Astrocyte (in vitro differentiated cells and primary cell): ENCODE measurements around the gene TIMELESS. TPM values are rescaled to one million over a fixed set of nuclear protein-coding genes. Genes with fewer than 3 reads are reported as not detected.

Source experiments
- DNase-seq: peaks from one replicate; pipeline ENCODE4 v3.0.0-alpha.2; 2010; ENCODE audit warnings: low read depth
- FAIRE-seq: peaks from 2 replicates; lab custom pipeline; 2011; peaks lifted over from hg19 to GRCh38; lab: Jason Lieb, UNC
- H2AFZ ChIP-seq: 2 replicates; pipeline ENCODE4 v1.6.0; 2012; ENCODE audit warnings: low read depth, low read length, inconsistent platforms
- H3K27ac ChIP-seq: 2 replicates; pipeline ENCODE4 v1.5.1; 2011; ENCODE audit warnings: low read depth, low read length, inconsistent platforms
- H3K27me3 ChIP-seq: 2 replicates; pipeline ENCODE4 v1.6.0; 2011; ENCODE audit warnings: low read length, inconsistent platforms; ENCODE audit not compliant: insufficient read depth
- H3K36me3 ChIP-seq: 2 replicates; pipeline ENCODE4 v1.5.1; 2011; ENCODE audit warnings: low read length, inconsistent platforms; ENCODE audit not compliant: insufficient read depth
- H3K4me1 ChIP-seq: 2 replicates; pipeline ENCODE4 v1.5.1; 2011; ENCODE audit warnings: low read length, inconsistent platforms; ENCODE audit not compliant: insufficient read depth
- H3K4me2 ChIP-seq: 2 replicates; pipeline ENCODE4 v1.6.0; 2012; ENCODE audit warnings: low read length, inconsistent platforms
- H3K4me3 ChIP-seq: 2 replicates; pipeline ENCODE4 v1.5.1; 2011; ENCODE audit warnings: low read depth, mild to moderate bottlenecking, low read length, inconsistent platforms; ENCODE audit not compliant: insufficient read depth
- H3K79me2 ChIP-seq: 2 replicates; pipeline ENCODE4 v1.6.0; 2012; ENCODE audit warnings: mild to moderate bottlenecking, low read length, inconsistent platforms; ENCODE audit not compliant: insufficient read depth
- H3K9ac ChIP-seq: 2 replicates; pipeline ENCODE4 v1.6.0; 2012; ENCODE audit warnings: mild to moderate bottlenecking, low read length, inconsistent platforms
- H3K9me3 ChIP-seq: 2 replicates; pipeline ENCODE4 v1.5.1; 2012; ENCODE audit warnings: low read depth, mild to moderate bottlenecking, low read length, inconsistent platforms; ENCODE audit not compliant: insufficient read depth
- H4K20me1 ChIP-seq: 2 replicates; pipeline ENCODE4 v1.6.0; 2012; ENCODE audit warnings: low read length, inconsistent platforms; ENCODE audit not compliant: insufficient read depth
- H3K27ac Mint-ChIP-seq: one replicate; pipeline ENCODE4 v1.8.0; 2021; ENCODE audit warnings: mild to moderate bottlenecking, mixed read lengths; ENCODE audit not compliant: unreplicated experiment
- H3K27me3 Mint-ChIP-seq: one replicate; pipeline ENCODE4 v1.8.0; 2021; ENCODE audit warnings: low read depth, mixed read lengths; ENCODE audit not compliant: unreplicated experiment
- H3K36me3 Mint-ChIP-seq: one replicate; pipeline ENCODE4 v1.8.0; 2021; ENCODE audit warnings: low read depth, mixed read lengths; ENCODE audit not compliant: unreplicated experiment
- H3K4me1 Mint-ChIP-seq: one replicate; pipeline ENCODE4 v1.8.0; 2021; ENCODE audit warnings: low read depth, mixed read lengths; ENCODE audit not compliant: unreplicated experiment
- H3K4me3 Mint-ChIP-seq: one replicate; pipeline ENCODE4 v1.8.0; 2021; ENCODE audit warnings: mild to moderate bottlenecking, moderate library complexity, mixed read lengths; ENCODE audit not compliant: unreplicated experiment
- H3K9me3 Mint-ChIP-seq: one replicate; pipeline ENCODE4 v1.8.0; 2021; ENCODE audit warnings: mild to moderate bottlenecking, mixed read lengths; ENCODE audit not compliant: unreplicated experiment
- CTCF ChIP-seq: IDR thresholded peaks from 2 replicates; pipeline ENCODE4 v1.5.1; 2011; ENCODE audit warnings: low read depth, mild to moderate bottlenecking, inconsistent platforms, low read length, moderate library complexity; ENCODE audit not compliant: insufficient read depth
- EZH2 ChIP-seq: IDR thresholded peaks from 2 replicates; pipeline ENCODE4 v1.6.1; 2012; ENCODE audit warnings: mild to moderate bottlenecking, low read length, inconsistent platforms; ENCODE audit not compliant: insufficient read depth
- total RNA-seq: library from RNA; stranded (reverse); gene quantifications from 2 replicates; pipeline ENCODE4 v1.2.1, GENCODE V29; 2021

TIMELESS gene
- total RNA-seq, 1 donor from 2014 or later, result 8.5 TPM

- H3K36me3 ChIP-seq, result peaks cover 15% of the 10 kb centered on the region
- Mint-ChIP-seq H3K4me3 (no peak overlapping the region), H3K27ac (no peak overlapping the region), H3K9me3 (no peaks in the 10 kb centered on the region), H3K4me1 (no peaks in the 10 kb centered on the region), H3K27me3 (no peaks in the 10 kb centered on the region), H3K36me3 (peaks cover 19% of the 10 kb centered on the region)
- no peak overlapping the region for H3K4me2 ChIP-seq
- H3K79me2 ChIP-seq, result no peaks in the 10 kb centered on the region
- no peaks in the 10 kb centered on the region for H3K27me3 ChIP-seq
- no peaks in the 10 kb centered on the region for H3K4me1 ChIP-seq
- no peak overlapping the region for H3K27ac ChIP-seq
- no peak overlapping the region for H3K9ac ChIP-seq
- H3K9me3 ChIP-seq, result no peaks in the 10 kb centered on the region
- TF ChIP-seq EZH2, result no peak
- no peak for TF ChIP-seq CTCF
- no peak overlapping the region for H3K4me3 ChIP-seq
- no peak for FAIRE-seq
- H4K20me1 ChIP-seq, result no peaks in the 10 kb centered on the region
- H2AFZ ChIP-seq, result no peak overlapping the region
- no peak for DNase-seq
Observed at GRCh38 chr12:56425193-56425592, 24.0 kb downstream of the TIMELESS start.

GRCh38 chr12:56420411-56420810, 28.8 kb downstream of the TIMELESS start:
- H3K27me3 Mint-ChIP-seq, result no peaks in the 10 kb centered on the region
- Histone ChIP-seq H3K36me3 (peaks cover 25% of the 10 kb centered on the region), H2AFZ (no peak overlapping the region), H3K79me2 (no peaks in the 10 kb centered on the region), H3K4me2 (no peak overlapping the region), H3K4me3 (no peak overlapping the region), H3K9ac (no peak overlapping the region), H3K9me3 (no peaks in the 10 kb centered on the region), H3K27me3 (no peaks in the 10 kb centered on the region), H3K27ac (no peak overlapping the region), H4K20me1 (no peaks in the 10 kb centered on the region), H3K4me1 (no peaks in the 10 kb centered on the region)
- TF ChIP-seq CTCF (no peak), EZH2 (no peak)
- DNase-seq (no peak), FAIRE-seq (no peak)
- no peak overlapping the region for H3K4me3 Mint-ChIP-seq
- no peak overlapping the region for H3K27ac Mint-ChIP-seq
- no peaks in the 10 kb centered on the region for H3K9me3 Mint-ChIP-seq
- H3K4me1 Mint-ChIP-seq, result no peaks in the 10 kb centered on the region
- peaks cover 22% of the 10 kb centered on the region for H3K36me3 Mint-ChIP-seq

GRCh38 chr12:56417739-56418138, 31.5 kb downstream of the TIMELESS start:
- Histone ChIP-seq H3K27me3 (no peaks in the 10 kb centered on the region), H3K27ac (no peak overlapping the region), H4K20me1 (no peaks in the 10 kb centered on the region), H3K4me3 (no peak overlapping the region), H3K4me2 (no peak overlapping the region), H3K4me1 (no peaks in the 10 kb centered on the region), H2AFZ (no peak overlapping the region), H3K36me3 (peaks cover 18% of the 10 kb centered on the region), H3K9ac (no peak overlapping the region), H3K79me2 (no peaks in the 10 kb centered on the region), H3K9me3 (no peaks in the 10 kb centered on the region)
- H3K9me3 Mint-ChIP-seq, result no peaks in the 10 kb centered on the region
- H3K36me3 Mint-ChIP-seq, result peaks cover 19% of the 10 kb centered on the region
- no peak overlapping the region for H3K4me3 Mint-ChIP-seq
- H3K27ac Mint-ChIP-seq, result no peak overlapping the region
- no peak for FAIRE-seq
- no peaks in the 10 kb centered on the region for H3K27me3 Mint-ChIP-seq
- no peak for DNase-seq
- no peaks in the 10 kb centered on the region for H3K4me1 Mint-ChIP-seq
- TF ChIP-seq EZH2, result no peak
- TF ChIP-seq CTCF, result no peak
